Esophagus squamous epithelium (tissue), 4 donors: ENCODE results near the gene EYS.

Experiments
- POLR2A ChIP-seq, 4 donors: fragments of 450-650 bp; IDR thresholded peaks; one replicate each; pipeline ENCODE4 v1.6.1; 2017; ENCODE audit warnings: antibody characterized with exemption in 4 of 4, mild to moderate bottlenecking in 4 of 4, moderate library complexity in 3 of 4
- TF ChIP-seq, protein P1 (sequence below), 6 experiments: fragments of 450-650 bp in 4 of 6; fragments of 200-600 bp in 2 of 6; sonication (generic) in 2 of 6; IDR thresholded peaks; one replicate each; pipeline ENCODE4 v1.5.1; 2016 to 2019; ENCODE audit warnings: antibody characterized with exemption in 6 of 6, mild to moderate bottlenecking in 4 of 6, moderate library complexity in 4 of 6

DNA sequence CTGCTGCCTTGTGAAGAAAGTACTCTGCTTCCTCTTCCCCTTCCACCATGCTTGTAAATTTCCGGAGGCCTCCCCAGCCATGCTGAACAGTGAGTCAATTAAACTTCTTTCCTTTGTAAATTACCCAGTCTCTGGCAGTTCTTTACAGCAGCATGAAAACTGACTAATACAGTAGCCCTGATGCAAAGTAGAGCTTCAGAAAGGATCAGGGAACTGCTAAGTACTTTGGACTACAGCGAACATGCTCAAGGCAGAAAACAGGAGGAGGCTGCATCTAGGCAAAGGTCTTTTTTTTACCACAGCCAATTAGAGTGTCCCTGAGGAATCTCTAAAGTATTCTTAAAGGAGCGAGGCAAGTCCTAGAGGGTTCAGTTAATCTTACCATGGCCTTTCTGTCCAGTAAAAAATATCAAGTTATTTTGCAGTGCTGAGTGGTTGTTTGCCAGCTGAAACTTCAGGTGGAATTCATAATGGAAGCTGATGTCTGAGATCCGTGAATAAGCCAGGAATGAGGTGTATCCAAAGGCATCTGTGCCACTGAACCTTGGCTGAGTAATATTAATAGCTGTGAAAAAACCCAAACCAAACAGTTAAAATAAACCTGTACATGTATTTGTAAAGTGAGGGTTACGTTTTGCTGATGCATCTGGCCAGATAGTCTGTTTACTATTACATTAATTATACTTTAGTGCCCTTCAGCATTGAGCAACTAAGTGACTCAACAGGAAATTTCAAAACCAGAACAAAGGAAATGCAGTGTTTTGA, 1901.0 kb downstream of the EYS start:
- TF ChIP-seq, protein P1, sequence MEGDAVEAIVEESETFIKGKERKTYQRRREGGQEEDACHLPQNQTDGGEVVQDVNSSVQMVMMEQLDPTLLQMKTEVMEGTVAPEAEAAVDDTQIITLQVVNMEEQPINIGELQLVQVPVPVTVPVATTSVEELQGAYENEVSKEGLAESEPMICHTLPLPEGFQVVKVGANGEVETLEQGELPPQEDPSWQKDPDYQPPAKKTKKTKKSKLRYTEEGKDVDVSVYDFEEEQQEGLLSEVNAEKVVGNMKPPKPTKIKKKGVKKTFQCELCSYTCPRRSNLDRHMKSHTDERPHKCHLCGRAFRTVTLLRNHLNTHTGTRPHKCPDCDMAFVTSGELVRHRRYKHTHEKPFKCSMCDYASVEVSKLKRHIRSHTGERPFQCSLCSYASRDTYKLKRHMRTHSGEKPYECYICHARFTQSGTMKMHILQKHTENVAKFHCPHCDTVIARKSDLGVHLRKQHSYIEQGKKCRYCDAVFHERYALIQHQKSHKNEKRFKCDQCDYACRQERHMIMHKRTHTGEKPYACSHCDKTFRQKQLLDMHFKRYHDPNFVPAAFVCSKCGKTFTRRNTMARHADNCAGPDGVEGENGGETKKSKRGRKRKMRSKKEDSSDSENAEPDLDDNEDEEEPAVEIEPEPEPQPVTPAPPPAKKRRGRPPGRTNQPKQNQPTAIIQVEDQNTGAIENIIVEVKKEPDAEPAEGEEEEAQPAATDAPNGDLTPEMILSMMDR (IDR thresholded peaks at IDR 0.05): no peak
- TF ChIP-seq POLR2A (IDR thresholded peaks at IDR 0.05): no peak
